ENCODE data around the gene ERMAP.
"Not testable (repeated sequence)": the region's sequence is repeated elsewhere in the genome, so short reads cannot be mapped to it uniquely, and the experiment has no call there.

The ERMAP gene

GRCh38 chr1:42845193-42845592 lies 28.3 kb downstream of the ERMAP start:
- FAIRE-seq: no peak

- no peak for FAIRE-seq
Observed at GRCh38 chr1:42845866-42846256, 28.9 kb downstream of the ERMAP start.

- FAIRE-seq: peak; percentile 21
Observed at GRCh38 chr1:42846257-42847110, 29.6 kb downstream of the ERMAP start, which contains the start of gene ZNF691. Gene ZNF691 (plus strand): TSS chr1:42846613. CDS start chr1:42849659, 3,046 bp downstream.

GRCh38 chr1:42847111-42847595 lies 30.2 kb downstream of the ERMAP start:
- no peak for FAIRE-seq

- no peak for FAIRE-seq
Observed at GRCh38 chr1:42847721-42848460, 31.0 kb downstream of the ERMAP start.

GRCh38 chr1:42848823-42849537 lies 32.1 kb downstream of the ERMAP start:
- FAIRE-seq: no peak

GRCh38 chr1:42849944-42850343 lies 33.0 kb downstream of the ERMAP start:
- no peak for FAIRE-seq

- no peak for FAIRE-seq
Observed at GRCh38 chr1:42851420-42851819, 34.5 kb downstream of the ERMAP start.

- no peak for FAIRE-seq
Observed at GRCh38 chr1:42851960-42852607, 35.2 kb downstream of the ERMAP start.

- FAIRE-seq: no peak
Observed at GRCh38 chr1:42852608-42852980, 35.7 kb downstream of the ERMAP start.

GRCh38 chr1:42853116-42853884 lies 36.4 kb downstream of the ERMAP start:
- FAIRE-seq: no peak

GRCh38 chr1:42856554-42856953 lies 39.6 kb downstream of the ERMAP start:
- not testable (repeated sequence) for FAIRE-seq

GRCh38 chr1:42859366-42859765 lies 42.4 kb downstream of the ERMAP start:
- not testable (repeated sequence) for FAIRE-seq

GRCh38 chr1:42860339-42861013 lies 43.6 kb downstream of the ERMAP start:
- no peak for FAIRE-seq

- no peak for FAIRE-seq
Observed at GRCh38 chr1:42861014-42861399, 44.1 kb downstream of the ERMAP start.

GRCh38 chr1:42866549-42866948 lies 49.6 kb downstream of the ERMAP start:
- FAIRE-seq: no peak

- FAIRE-seq: not testable (repeated sequence)
Observed at GRCh38 chr1:42868466-42868865, 51.5 kb downstream of the ERMAP start.

GRCh38 chr1:42869254-42869653 lies 52.3 kb downstream of the ERMAP start:
- not testable (repeated sequence) for FAIRE-seq

- FAIRE-seq: not testable (repeated sequence)
Observed at GRCh38 chr1:42869751-42870150, 52.8 kb downstream of the ERMAP start.

- not testable (repeated sequence) for FAIRE-seq
Observed at GRCh38 chr1:42873108-42873507, 56.2 kb downstream of the ERMAP start.

GRCh38 chr1:42873670-42874069 lies 56.7 kb downstream of the ERMAP start:
- no peak for FAIRE-seq

Measured in colon (tissue), 2 donors.